Adrenal gland (tissue), 12 donors: ENCODE data around the gene SKOR1. TPM values are rescaled to one million over a fixed set of nuclear protein-coding genes. Genes with fewer than 3 reads are reported as not detected.

Experiments
- DNase-seq, 7 donors: peaks; one replicate each; pipeline ENCODE4 v3.0.0-alpha.2; 2019 to 2020
- H3K27ac ChIP-seq, 5 donors: fragments of 200-600 bp; sonication (generic) in 4 of 5; 1 replicate in 3 of 5; 2 replicates in 2 of 5; pipeline versions ENCODE4 v1.5.1 to v1.8.0; 2016 to 2020; ENCODE audit warnings: mild to moderate bottlenecking in 1 of 5
- H3K27me3 ChIP-seq: fragments of 200-600 bp; 2 replicates; pipeline ENCODE4 v1.8.0; 2021
- H3K36me3 ChIP-seq, 2 donors: fragments of 200-600 bp; replicated peaks in 1 of 2; 1 replicate in 1 of 2; 2 replicates in 1 of 2; pipeline versions ENCODE4 v1.5.1 to v1.8.0; 2018 to 2022
- H3K4me1 ChIP-seq, 2 donors: fragments of 200-600 bp; replicated peaks in 1 of 2; 1 replicate in 1 of 2; 2 replicates in 1 of 2; pipeline versions ENCODE4 v1.5.1 to v1.8.0; 2018 to 2021
- H3K4me3 ChIP-seq, 4 donors: fragments of 200-600 bp; sonication (generic) in 3 of 4; one replicate each; pipeline ENCODE4 v1.5.1; 2016 to 2018
- H3K9me3 ChIP-seq, 3 donors: fragments of 200-600 bp; sonication (generic) in 1 of 3; replicated peaks in 1 of 3; 1 replicate in 2 of 3; 2 replicates in 1 of 3; pipeline versions ENCODE4 v1.5.1 to v1.8.0; 2016 to 2021
- CTCF ChIP-seq, 6 experiments: fragments of 450-650 bp in 4 of 6; fragments of 200-600 bp in 2 of 6; sonication (generic) in 1 of 6; IDR thresholded peaks; 1 replicate in 5 of 6; 2 replicates in 1 of 6; pipeline versions ENCODE4 v1.5.1 to v1.8.0; 2016 to 2021; ENCODE audit warnings: antibody characterized with exemption in 6 of 6, mild to moderate bottlenecking in 2 of 6, moderate library complexity in 1 of 6
- POLR2A ChIP-seq, 2 donors: fragments of 450-650 bp; IDR thresholded peaks; one replicate each; pipeline ENCODE4 v1.6.1; 2017; ENCODE audit warnings: antibody characterized with exemption in 2 of 2, mild to moderate bottlenecking in 2 of 2, moderate library complexity in 1 of 2
- WGBS, 4 donors: extraction: QIAGEN DNeasy Blood & Tissue Kit in 2 of 4; methylation state at CpG; one replicate each; pipeline versions ENCODE4 v1.1.5 to v1.1.7; 2013 to 2017; 5-methylcytosine and 5-hydroxymethylcytosine counted together
- intact Hi-C, 2 donors: fragments of 100-400 bp; cut with DNase I; formaldehyde crosslinking; loops; one replicate each; pipeline versions ENCODE4 v1.14.1 to v1.15.0; 2022 to 2023
- polyA plus RNA-seq, 3 donors: library from polyadenylated mRNA; stranded (reverse); fragments of 200-250 nt in 2 of 3; fragments of 350-450 nt in 1 of 3; fragmentation: Illumina TruSeq in 1 of 3; extraction: RNeasy Lipid Tissue Mini Kit (QIAGEN cat#74804) in 1 of 3; gene quantifications; one replicate each; pipeline ENCODE4 v1.2.3, GENCODE V29; 2013 to 2014
- total RNA-seq, 9 donors: library from RNA; depleted of rRNA in 4 of 9; stranded (reverse); fragments of >200 nt in 4 of 9; fragments of 120-200 nt in 1 of 9; fragmentation: NEBNext Ultra II Directional in 1 of 9; extraction: Animal tissue kit (Norgen Biotek cat#: 25700) in 1 of 9; gene quantifications; one replicate each; pipeline versions ENCODE4 v1.1.0 to v1.2.4, GENCODE V29; 2013 to 2023
- donor health status: healthy with polysubstance abuse.
- donor health status: Bipolar disorder and iron deficiency.
- donor health status: DM: yes; HTN: yes; CAD: no.
- donor health status: DM: no; HTN: no; CAD: no.
- donor health status: DM: no; HTN: no; CAD: no.
- donor health status: DM: yes; HTN: yes; CAD: no.

SKOR1 gene
- total and polyA plus RNA-seq, 12 donors = 0.17 to 1.3 (median 0.53) TPM; not detected in 1

DNA sequence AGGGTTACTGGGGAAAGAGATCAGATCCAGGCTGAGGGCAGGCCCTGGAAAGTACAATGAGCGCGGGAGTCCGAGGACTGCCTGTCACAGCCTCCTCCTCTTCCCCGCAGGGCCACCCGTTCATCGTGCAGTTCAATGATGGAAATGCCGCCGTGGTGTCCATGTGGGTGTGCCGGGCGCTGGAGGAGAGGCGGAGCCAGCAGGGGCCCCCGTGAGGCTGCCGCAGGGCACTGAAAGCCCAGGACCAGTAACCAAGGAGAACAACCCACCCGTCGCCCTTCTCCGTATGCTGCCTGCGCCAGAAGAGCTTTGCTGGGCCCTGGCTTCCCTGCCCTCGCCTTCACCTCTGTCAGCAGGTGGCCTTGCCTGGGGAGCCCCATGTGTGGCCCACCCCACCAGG, 18.8 kb upstream of the SKOR1 start:
- WGBS, 4 donors = 94 to 97% (median 96%) methylated on average over 6 to 18 of the region's 18 CpGs
- H3K4me3 ChIP-seq = no peak overlapping the region
- no peaks in the 10 kb centered on the region for H3K27me3 ChIP-seq
- H3K9me3 ChIP-seq = no peaks in the 10 kb centered on the region
- intact Hi-C loops = no loop called here
- H3K4me1 ChIP-seq = no peaks in the 10 kb centered on the region
- TF ChIP-seq CTCF (IDR thresholded peaks at IDR 0.05) (no peak), POLR2A (IDR thresholded peaks at IDR 0.05) (no peak)
- DNase-seq = no peak
- no peaks in the 10 kb centered on the region for H3K36me3 ChIP-seq
- H3K27ac ChIP-seq = no peak overlapping the region

GRCh38 chr15:67807141-67807540, 18.2 kb upstream of the SKOR1 start:
- H3K36me3 ChIP-seq = no peaks in the 10 kb centered on the region
- 92 to 100% (median 95%) methylated on average over 1 to 5 of the region's 5 CpGs for WGBS, 4 donors
- H3K4me1 ChIP-seq = no peaks in the 10 kb centered on the region
- H3K9me3 ChIP-seq = no peaks in the 10 kb centered on the region
- H3K27ac ChIP-seq = no peak overlapping the region
- no peak for DNase-seq
- intact Hi-C loops = no loop called here
- H3K4me3 ChIP-seq = no peak overlapping the region
- H3K27me3 ChIP-seq = no peaks in the 10 kb centered on the region
- TF ChIP-seq POLR2A (IDR thresholded peaks at IDR 0.05) (no peak), CTCF (IDR thresholded peaks at IDR 0.05) (no peak)

- no peaks in the 10 kb centered on the region for H3K4me1 ChIP-seq
- no peaks in the 10 kb centered on the region for H3K36me3 ChIP-seq
- H3K27ac ChIP-seq = no peak overlapping the region
- no peak for DNase-seq
- WGBS, 4 donors = 95 to 99% (median 97%) methylated on average over 4 to 7 of the region's 7 CpGs
- H3K4me3 ChIP-seq = no peak overlapping the region
- TF ChIP-seq CTCF (IDR thresholded peaks at IDR 0.05) = no peak
- TF ChIP-seq POLR2A (IDR thresholded peaks at IDR 0.05) = no peak
- H3K9me3 ChIP-seq = no peaks in the 10 kb centered on the region
- intact Hi-C loops = no loop called here
- no peaks in the 10 kb centered on the region for H3K27me3 ChIP-seq
Observed at GRCh38 chr15:67807836-67808235, 17.5 kb upstream of the SKOR1 start.

DNA sequence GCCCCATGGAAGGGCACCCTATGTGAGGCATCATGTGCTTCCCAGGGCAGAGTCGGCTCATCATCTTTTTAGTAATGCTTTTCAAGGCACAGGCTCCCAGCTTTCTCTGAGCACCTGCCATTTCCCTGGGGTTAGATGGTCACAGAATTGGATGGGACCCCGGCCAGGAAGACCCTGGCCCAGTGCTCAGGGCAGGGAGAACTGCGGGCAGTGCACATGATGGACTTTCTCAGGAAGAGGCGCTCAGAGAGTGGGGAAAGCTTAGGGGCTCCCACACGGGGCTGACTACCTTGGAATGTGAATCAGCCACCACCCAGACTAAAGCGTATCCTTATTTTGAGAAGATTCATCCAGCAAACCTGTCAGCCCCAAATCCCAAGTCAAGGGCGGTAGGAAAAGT, 16.5 kb upstream of the SKOR1 start:
- no peak for DNase-seq
- no peak for TF ChIP-seq POLR2A (IDR thresholded peaks at IDR 0.05)
- TF ChIP-seq CTCF (IDR thresholded peaks at IDR 0.05) = no peak

More for the DNA sequence above, 16.5 kb upstream of the SKOR1 start:
- Histone ChIP-seq H3K27ac (no peak overlapping the region), H3K9me3 (no peaks in the 10 kb centered on the region), H3K4me1 (no peaks in the 10 kb centered on the region), H3K4me3 (no peak overlapping the region), H3K27me3 (no peaks in the 10 kb centered on the region), H3K36me3 (no peaks in the 10 kb centered on the region)
- intact Hi-C loops = no loop called here
- 87 to 94% (median 93%) methylated on average over 6 to 7 of the region's 7 CpGs for WGBS, 4 donors
